Activated T-cell treated with anti-CD3 and anti-CD28 coated beads, Interleukin-2, amount 50 U/mL, for 24 hours (primary cell): ENCODE data around the gene TFPI.
"Not testable (repeated sequence)": the region's sequence is repeated elsewhere in the genome, so short reads cannot be mapped to it uniquely, and the experiment has no call there.

Experiments
- DNase-seq: peaks from one replicate; pipeline ENCODE4 v3.0.0-alpha.2; 2020
- H3K27ac Mint-ChIP-seq: 2 replicates; pipeline ENCODE4 v1.8.0; 2020; ENCODE audit warnings: mild to moderate bottlenecking, mixed read lengths
- H3K27me3 Mint-ChIP-seq: 2 replicates; pipeline ENCODE4 v1.8.0; 2020; ENCODE audit warnings: mixed read lengths
- H3K36me3 Mint-ChIP-seq: 2 replicates; pipeline ENCODE4 v1.8.0; 2020; ENCODE audit warnings: low read depth, mixed read lengths
- H3K4me1 Mint-ChIP-seq: 2 replicates; pipeline ENCODE4 v1.8.0; 2020; ENCODE audit warnings: low read depth, mixed read lengths
- H3K4me3 Mint-ChIP-seq: 2 replicates; pipeline ENCODE4 v1.8.0; 2020; ENCODE audit warnings: mild to moderate bottlenecking, moderate library complexity, mixed read lengths
- H3K9me3 Mint-ChIP-seq: 2 replicates; pipeline ENCODE4 v1.8.0; 2020; ENCODE audit warnings: mixed read lengths

TFPI gene

GRCh38 chr2:187569571-187569970 is 15.3 kb upstream of the TFPI start:
- Mint-ChIP-seq H3K36me3 (no peaks in the 10 kb centered on the region), H3K27me3 (no peaks in the 10 kb centered on the region)

GRCh38 chr2:187569042-187569441 is 14.8 kb upstream of the TFPI start:
- peaks cover 5% of the 10 kb centered on the region for H3K9me3 Mint-ChIP-seq
- DNase-seq: no peak
- H3K27me3 Mint-ChIP-seq: no peaks in the 10 kb centered on the region
- no peak overlapping the region for H3K27ac Mint-ChIP-seq
- no peaks in the 10 kb centered on the region for H3K36me3 Mint-ChIP-seq
- H3K4me1 Mint-ChIP-seq: no peaks in the 10 kb centered on the region
- no peak overlapping the region for H3K4me3 Mint-ChIP-seq

More at GRCh38 chr2:187569571-187569970, 15.3 kb upstream of the TFPI start:
- no peak overlapping the region for H3K27ac Mint-ChIP-seq
- H3K9me3 Mint-ChIP-seq: peaks cover 5% of the 10 kb centered on the region
- DNase-seq: no peak
- no peaks in the 10 kb centered on the region for H3K4me1 Mint-ChIP-seq
- no peak overlapping the region for H3K4me3 Mint-ChIP-seq

- Mint-ChIP-seq H3K36me3 (no peaks in the 10 kb centered on the region), H3K4me3 (no peak overlapping the region), H3K9me3 (peaks cover 3% of the 10 kb centered on the region), H3K27ac (no peak overlapping the region), H3K4me1 (no peaks in the 10 kb centered on the region), H3K27me3 (no peaks in the 10 kb centered on the region)
- no peak for DNase-seq
Measured at GRCh38 chr2:187567126-187567525, 12.9 kb upstream of the TFPI start.

DNA sequence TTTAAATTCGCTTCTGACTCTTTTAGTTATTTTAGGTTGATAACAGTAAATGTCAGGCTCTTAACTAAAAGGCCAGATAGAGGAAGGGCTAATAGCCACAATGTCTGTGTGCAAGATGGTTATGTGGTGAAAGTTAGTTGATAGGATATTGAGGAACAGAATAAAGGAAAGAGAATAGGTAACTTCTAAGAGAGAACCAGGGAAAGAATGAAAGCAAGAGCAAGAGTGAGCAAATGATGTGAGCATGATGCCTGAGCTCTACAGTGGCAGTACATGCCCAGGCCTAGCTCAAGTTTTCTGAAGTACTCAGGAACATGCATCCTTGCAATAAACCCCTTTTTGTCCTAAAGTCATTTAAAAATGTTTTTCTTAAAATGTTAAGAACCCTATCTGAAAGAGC is 12.5 kb upstream of the TFPI start:
- Mint-ChIP-seq H3K27ac (no peak overlapping the region), H3K27me3 (no peaks in the 10 kb centered on the region), H3K4me3 (no peak overlapping the region), H3K36me3 (no peaks in the 10 kb centered on the region), H3K4me1 (no peaks in the 10 kb centered on the region), H3K9me3 (no peaks in the 10 kb centered on the region)
- DNase-seq: no peak

DNA sequence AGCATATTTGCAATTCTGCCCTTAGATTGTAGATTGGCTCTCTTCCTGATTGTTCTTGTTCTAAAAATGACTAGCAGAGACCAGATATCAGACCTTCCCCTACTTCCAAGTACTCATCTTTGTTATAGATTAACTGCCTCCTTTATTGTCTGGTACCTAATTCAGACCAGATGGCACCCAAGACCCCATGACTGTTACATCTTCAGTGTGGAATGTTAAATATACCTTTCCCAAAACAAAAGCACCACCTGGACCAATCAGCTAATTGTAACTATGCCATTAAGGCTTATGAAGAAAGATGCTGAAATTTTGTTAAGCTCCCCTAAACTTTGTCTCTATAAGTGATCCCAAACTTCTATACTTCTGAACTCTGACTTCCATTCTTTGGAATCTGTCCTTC is 12.0 kb upstream of the TFPI start:
- Mint-ChIP-seq H3K27ac (no peak overlapping the region), H3K9me3 (no peaks in the 10 kb centered on the region), H3K4me1 (no peaks in the 10 kb centered on the region), H3K4me3 (no peak overlapping the region), H3K27me3 (no peaks in the 10 kb centered on the region), H3K36me3 (no peaks in the 10 kb centered on the region)
- no peak for DNase-seq

DNA sequence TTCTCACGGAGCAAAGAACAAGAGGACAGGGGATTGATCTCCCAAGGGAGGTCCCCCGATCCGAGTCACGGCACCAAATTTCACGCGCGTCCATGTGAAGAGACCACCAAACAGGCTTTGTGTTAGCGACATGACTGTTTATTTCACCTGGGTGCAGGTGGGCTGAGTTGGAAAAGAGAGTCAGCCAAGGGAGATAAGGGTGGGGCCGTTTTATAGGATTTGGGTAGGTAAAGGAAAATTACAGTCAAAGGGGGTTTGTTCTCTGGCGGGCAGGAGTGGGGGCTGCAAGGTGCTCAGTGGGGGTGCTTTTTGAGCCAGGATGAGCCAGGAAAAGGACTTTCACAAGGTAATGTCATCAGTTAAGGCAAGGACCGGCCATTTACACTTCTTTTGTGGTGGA is 11.4 kb upstream of the TFPI start:
- not testable (repeated sequence) for H3K9me3 Mint-ChIP-seq, DNase-seq, H3K27ac Mint-ChIP-seq, H3K27me3 Mint-ChIP-seq, H3K4me3 Mint-ChIP-seq, H3K4me1 Mint-ChIP-seq, H3K36me3 Mint-ChIP-seq

DNA sequence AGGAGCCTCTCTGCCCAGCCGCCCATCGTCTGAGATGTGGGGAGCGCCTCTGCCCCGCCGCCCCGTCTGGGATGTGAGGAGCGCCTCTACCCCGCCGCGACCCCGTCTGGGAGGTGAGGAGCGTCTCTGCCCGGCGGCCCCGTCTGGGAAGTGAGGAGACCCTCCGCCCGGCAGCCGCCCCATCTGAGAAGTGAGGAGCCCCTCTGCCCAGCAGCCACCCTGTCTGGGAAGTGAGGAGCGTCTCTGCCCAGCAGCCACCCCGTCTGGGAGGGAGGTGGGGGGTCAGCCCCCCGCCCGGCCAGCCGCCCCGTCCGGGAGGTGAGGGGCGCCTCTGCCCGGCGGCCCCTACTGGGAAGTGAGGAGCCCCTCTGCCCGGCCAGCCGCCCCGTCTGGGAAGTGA is 2.3 kb upstream of the TFPI start:
- H3K36me3 Mint-ChIP-seq, DNase-seq, H3K9me3 Mint-ChIP-seq, H3K4me3 Mint-ChIP-seq, H3K27ac Mint-ChIP-seq: not testable (repeated sequence)
- Mint-ChIP-seq H3K27me3 (peaks cover 13% of the 10 kb centered on the region), H3K4me1 (peaks cover 10% of the 10 kb centered on the region)

- no peak for DNase-seq
- Mint-ChIP-seq H3K27ac (no peak overlapping the region), H3K27me3 (peaks cover 18% of the 10 kb centered on the region), H3K9me3 (no peaks in the 10 kb centered on the region), H3K4me3 (no peak overlapping the region), H3K36me3 (no peaks in the 10 kb centered on the region), H3K4me1 (peaks cover 10% of the 10 kb centered on the region)
Measured at GRCh38 chr2:187554704-187555082, 458 bp upstream of the TFPI start.

DNA sequence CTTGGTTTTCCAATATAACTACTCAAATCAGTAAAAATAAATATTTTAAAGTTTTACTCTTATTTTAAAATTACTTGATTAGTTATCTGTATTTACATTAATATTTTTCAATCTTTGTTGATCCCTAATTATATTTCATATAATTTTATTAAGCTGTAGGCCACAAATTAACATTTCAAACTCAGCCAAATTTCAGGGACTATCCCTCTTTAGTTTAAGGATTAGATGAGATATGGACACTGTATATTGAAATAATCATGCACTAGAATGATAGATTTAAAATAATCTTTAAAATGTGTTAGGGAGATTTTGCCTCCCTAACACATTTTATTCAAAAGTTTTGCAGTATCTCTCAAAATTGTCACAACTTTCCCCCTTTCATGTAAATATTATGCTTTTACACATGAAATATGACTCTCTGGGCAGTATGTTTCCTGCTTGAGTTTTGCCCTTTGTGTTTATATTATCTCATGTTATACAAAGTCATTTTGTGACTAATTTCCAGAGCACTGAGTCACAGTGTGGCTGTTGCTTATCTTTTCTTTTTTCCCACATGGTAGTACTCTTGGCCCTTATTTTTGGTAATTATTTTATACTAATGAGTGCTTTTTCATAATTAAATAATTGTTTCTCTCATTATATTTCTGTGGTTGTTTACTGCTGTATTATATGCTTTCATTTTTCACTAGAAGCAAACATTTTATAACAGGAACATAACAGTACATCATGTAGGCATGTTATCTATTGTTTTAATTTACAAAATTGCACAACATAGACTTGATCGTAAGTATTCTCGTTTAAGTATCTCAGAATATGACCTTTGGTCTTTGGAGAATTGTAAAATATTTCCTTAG is 1.2 kb downstream of the TFPI start:
- H3K4me1 Mint-ChIP-seq: peaks cover 10% of the 10 kb centered on the region
- no peak overlapping the region for H3K27ac Mint-ChIP-seq
- no peaks in the 10 kb centered on the region for H3K36me3 Mint-ChIP-seq
- no peak for DNase-seq
- H3K9me3 Mint-ChIP-seq: no peaks in the 10 kb centered on the region
- peaks cover 18% of the 10 kb centered on the region for H3K27me3 Mint-ChIP-seq
- no peak overlapping the region for H3K4me3 Mint-ChIP-seq

DNA sequence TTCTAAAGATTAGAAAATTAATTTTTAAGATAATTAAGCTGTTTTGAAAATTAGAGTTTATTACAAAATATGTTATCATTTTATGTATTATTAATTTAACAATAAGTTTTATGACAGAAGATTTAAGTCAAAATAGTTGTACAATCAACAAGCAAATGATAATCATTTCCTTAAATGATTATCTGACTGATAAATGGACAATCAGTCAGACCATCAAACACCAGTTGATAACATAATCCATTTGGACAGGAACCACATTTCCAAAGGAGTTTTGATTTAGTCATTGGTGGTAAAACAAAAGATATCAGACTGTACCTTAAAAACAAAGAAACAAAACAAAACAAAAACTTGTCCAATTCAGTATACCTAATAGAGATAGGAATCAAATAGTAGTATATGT is 1.9 kb downstream of the TFPI start:
- Mint-ChIP-seq H3K4me1 (peaks cover 10% of the 10 kb centered on the region), H3K9me3 (no peaks in the 10 kb centered on the region), H3K27ac (no peak overlapping the region), H3K4me3 (no peak overlapping the region), H3K36me3 (no peaks in the 10 kb centered on the region), H3K27me3 (peaks cover 18% of the 10 kb centered on the region)
- no peak for DNase-seq

DNA sequence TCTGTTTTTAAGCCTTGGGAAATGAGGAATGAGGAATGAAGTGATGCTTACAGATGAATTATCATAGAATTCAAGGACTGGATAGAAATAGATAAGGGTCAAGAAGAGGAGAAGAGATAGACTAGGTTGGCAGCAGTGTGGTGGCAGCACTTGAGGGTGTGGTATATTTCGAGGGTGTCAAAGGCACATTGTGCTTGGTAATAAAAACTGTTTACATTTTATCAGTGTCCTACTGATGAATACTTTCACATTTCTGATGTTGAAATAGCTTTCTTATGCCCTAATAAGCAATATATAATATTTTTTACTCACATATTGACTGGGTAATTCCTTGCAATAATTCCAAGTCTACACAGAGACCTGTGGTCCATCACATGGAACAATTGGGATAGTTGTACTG is 3.4 kb downstream of the TFPI start:
- Mint-ChIP-seq H3K27me3 (peaks cover 20% of the 10 kb centered on the region), H3K36me3 (no peaks in the 10 kb centered on the region), H3K9me3 (no peaks in the 10 kb centered on the region), H3K4me3 (no peak overlapping the region), H3K27ac (no peak overlapping the region), H3K4me1 (peaks cover 10% of the 10 kb centered on the region)
- DNase-seq: no peak

DNA sequence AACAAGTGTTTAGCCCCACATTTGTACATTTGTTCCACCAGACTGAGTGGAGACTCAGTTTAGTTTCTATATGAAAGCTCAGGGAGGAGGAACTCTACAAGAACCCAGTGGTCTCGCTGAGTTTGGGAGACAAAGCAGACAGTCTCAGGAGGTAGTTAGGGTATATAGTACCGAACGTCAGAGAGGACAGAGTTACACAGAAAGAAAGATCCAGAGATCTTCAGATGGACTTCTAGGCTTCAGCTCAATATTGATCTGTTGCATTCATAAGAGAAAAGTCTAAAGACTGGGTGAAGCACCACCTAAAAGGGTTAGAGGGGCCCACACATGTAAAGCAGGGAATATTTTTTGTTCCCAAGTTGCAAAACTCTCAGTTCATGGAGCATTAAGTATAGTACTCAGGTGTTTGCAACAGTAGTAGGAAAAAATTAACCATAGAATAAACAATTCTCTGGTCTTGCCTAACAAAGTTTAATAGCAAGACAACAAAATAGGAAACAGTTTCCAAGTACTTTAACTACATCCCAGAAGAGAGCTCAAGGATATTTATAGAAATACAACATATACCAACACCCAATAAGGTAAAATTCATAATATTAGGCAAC is 4.2 kb downstream of the TFPI start:
- H3K36me3 Mint-ChIP-seq: no peaks in the 10 kb centered on the region

GRCh38 chr2:187549193-187549592 is 5.0 kb downstream of the TFPI start:
- no peaks in the 10 kb centered on the region for H3K9me3 Mint-ChIP-seq
- no peak overlapping the region for H3K4me3 Mint-ChIP-seq
- no peaks in the 10 kb centered on the region for H3K36me3 Mint-ChIP-seq
- peaks cover 5% of the 10 kb centered on the region for H3K4me1 Mint-ChIP-seq
- no peak for DNase-seq
- H3K27ac Mint-ChIP-seq: no peak overlapping the region
- H3K27me3 Mint-ChIP-seq: peaks cover 12% of the 10 kb centered on the region

More for the DNA sequence above, 4.2 kb downstream of the TFPI start:
- Mint-ChIP-seq H3K27me3 (peaks cover 14% of the 10 kb centered on the region), H3K27ac (no peak overlapping the region), H3K4me3 (no peak overlapping the region), H3K9me3 (no peaks in the 10 kb centered on the region), H3K4me1 (peaks cover 10% of the 10 kb centered on the region)
- DNase-seq: no peak

DNA sequence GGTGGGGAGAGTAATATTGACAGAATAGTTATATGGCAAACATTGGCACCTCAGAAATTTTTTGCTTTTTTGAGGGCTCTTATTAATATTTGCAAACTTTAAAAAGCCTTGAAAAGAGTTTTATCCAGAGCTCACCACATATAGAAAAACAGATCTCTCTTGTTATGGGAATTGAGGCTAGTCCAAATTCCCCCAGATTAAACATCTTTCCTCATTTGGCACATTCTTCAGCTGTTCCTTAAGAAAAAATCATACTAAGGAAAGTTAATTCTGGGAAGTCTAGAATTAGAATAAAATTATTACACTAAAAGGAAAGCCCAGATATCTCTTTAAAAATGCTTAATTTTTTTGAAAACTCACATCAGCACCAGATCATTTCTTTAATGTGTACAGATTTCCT is 5.6 kb downstream of the TFPI start:
- no peak for DNase-seq
- Mint-ChIP-seq H3K36me3 (no peaks in the 10 kb centered on the region), H3K9me3 (no peaks in the 10 kb centered on the region), H3K27ac (no peak overlapping the region), H3K4me3 (no peak overlapping the region), H3K27me3 (peaks cover 7% of the 10 kb centered on the region), H3K4me1 (peaks cover 2% of the 10 kb centered on the region)

- Mint-ChIP-seq H3K9me3 (no peaks in the 10 kb centered on the region), H3K36me3 (no peaks in the 10 kb centered on the region), H3K27ac (no peak overlapping the region), H3K4me3 (no peak overlapping the region), H3K4me1 (no peaks in the 10 kb centered on the region), H3K27me3 (peaks cover 7% of the 10 kb centered on the region)
- no peak for DNase-seq
Measured at GRCh38 chr2:187547353-187547979, 6.8 kb downstream of the TFPI start.
